ENCODE measurements around the gene CDC7.
"Not testable (repeated sequence)": the region's sequence is repeated elsewhere in the genome, so short reads cannot be mapped to it uniquely, and the experiment has no call there.

The CDC7 gene

GRCh38 chr1:91500756-91501522 is at the start of gene CDC7:
Gene CDC7 (plus strand): TSS chr1:91500851. CDS start chr1:91501717, 866 bp downstream.
- DNase-seq (ENCODE audit: low read depth in 2 of 2, low spot score in 1 of 2) = peak; percentile 71 to 75

- DNase-seq (ENCODE audit: low read depth in 2 of 2, low spot score in 1 of 2) = no peak
These were observed 46.5 kb upstream of the CDC7 start for GRCh38 chr1:91454136-91454535.

- no peak for DNase-seq (ENCODE audit: low read depth in 2 of 2, low spot score in 1 of 2)
These were observed 45.3 kb upstream of the CDC7 start for GRCh38 chr1:91455334-91455733.

GRCh38 chr1:91455896-91456295 is 44.8 kb upstream of the CDC7 start:
- DNase-seq (ENCODE audit: low read depth in 2 of 2, low spot score in 1 of 2) = no peak

- not testable (repeated sequence) for DNase-seq (ENCODE audit: low read depth in 2 of 2, low spot score in 1 of 2)
These were observed 35.3 kb upstream of the CDC7 start for GRCh38 chr1:91465350-91465749.

- no peak for DNase-seq (ENCODE audit: low read depth in 2 of 2, low spot score in 1 of 2)
These were observed 24.0 kb upstream of the CDC7 start for GRCh38 chr1:91476533-91477217.

- no peak for DNase-seq (ENCODE audit: low read depth in 2 of 2, low spot score in 1 of 2)
These were observed 13.2 kb upstream of the CDC7 start for GRCh38 chr1:91487469-91487868.

- no peak for DNase-seq (ENCODE audit: low read depth in 2 of 2, low spot score in 1 of 2)
These were observed 10.2 kb upstream of the CDC7 start for GRCh38 chr1:91490501-91490900.

- DNase-seq (ENCODE audit: low read depth in 2 of 2, low spot score in 1 of 2) = no peak
These were observed 2.6 kb upstream of the CDC7 start for GRCh38 chr1:91498035-91498434.

- no peak for DNase-seq (ENCODE audit: low read depth in 2 of 2, low spot score in 1 of 2)
These were observed 2.0 kb upstream of the CDC7 start for GRCh38 chr1:91498498-91499245.

GRCh38 chr1:91499346-91499745 is 1.3 kb upstream of the CDC7 start:
- no peak for DNase-seq (ENCODE audit: low read depth in 2 of 2, low spot score in 1 of 2)

- no peak for DNase-seq (ENCODE audit: low read depth in 2 of 2, low spot score in 1 of 2)
These were observed 521 bp upstream of the CDC7 start for GRCh38 chr1:91499904-91500755.

GRCh38 chr1:91501523-91501851 is 836 bp downstream of the CDC7 start:
- DNase-seq (ENCODE audit: low read depth in 2 of 2, low spot score in 1 of 2) = no peak

- DNase-seq (ENCODE audit: low read depth in 2 of 2, low spot score in 1 of 2) = no peak
These were observed 1.5 kb downstream of the CDC7 start for GRCh38 chr1:91501971-91502671.

GRCh38 chr1:91502672-91503184 is 2.1 kb downstream of the CDC7 start:
- no peak for DNase-seq (ENCODE audit: low read depth in 2 of 2, low spot score in 1 of 2)

GRCh38 chr1:91503332-91503900 is 2.8 kb downstream of the CDC7 start:
- DNase-seq (ENCODE audit: low read depth in 2 of 2, low spot score in 1 of 2) = no peak

GRCh38 chr1:91503975-91504530 is 3.4 kb downstream of the CDC7 start:
- DNase-seq (ENCODE audit: low read depth in 2 of 2, low spot score in 1 of 2) = no peak

GRCh38 chr1:91505086-91505485 is 4.4 kb downstream of the CDC7 start:
- DNase-seq (ENCODE audit: low read depth in 2 of 2, low spot score in 1 of 2) = no peak

- no peak for DNase-seq (ENCODE audit: low read depth in 2 of 2, low spot score in 1 of 2)
These were observed 5.4 kb downstream of the CDC7 start for GRCh38 chr1:91506071-91506470.

- DNase-seq (ENCODE audit: low read depth in 2 of 2, low spot score in 1 of 2) = no peak
These were observed 6.7 kb downstream of the CDC7 start for GRCh38 chr1:91507328-91507727.

Data from stimulated activated CD8-positive, alpha-beta memory T cell treated with anti-CD3 and anti-CD28 coated beads, Interleukin-4, amount 100 ng/mL, for 4 hours (primary cell).